GDM1 (cell line): Measurements from ENCODE around the gene TXLNB.
"Not testable (repeated sequence)": the region's sequence is repeated elsewhere in the genome, so short reads cannot be mapped to it uniquely, and the experiment has no call there.

Experiments
- DNase-seq: peaks from one replicate; lab custom pipeline; 2025; lab: John Stamatoyannopoulos, UW

Gene TXLNB

GRCh38 chr6:139235661-139236060 is 56.1 kb downstream of the TXLNB start:
- no peak for DNase-seq

DNA sequence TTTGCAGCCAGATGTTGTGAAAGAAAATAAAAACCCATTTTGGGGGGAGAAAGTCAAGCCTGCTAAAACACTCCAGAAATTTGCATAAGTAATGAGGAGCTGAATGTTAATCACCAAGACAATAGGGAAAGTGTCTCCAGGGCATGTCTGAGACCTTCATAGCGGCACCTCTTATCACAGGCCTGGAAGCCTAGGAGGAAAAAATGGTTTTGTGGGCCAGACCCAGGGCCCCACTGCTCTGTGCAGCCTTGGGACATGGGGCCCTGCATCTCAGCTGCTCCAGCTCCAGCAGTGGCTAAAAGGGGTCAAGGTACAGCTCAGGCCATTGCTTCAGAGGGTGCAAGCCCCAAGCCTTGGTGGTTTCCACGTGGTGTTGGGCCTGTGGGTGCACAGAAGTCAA is 57.6 kb downstream of the TXLNB start:
- not testable (repeated sequence) for DNase-seq

DNA sequence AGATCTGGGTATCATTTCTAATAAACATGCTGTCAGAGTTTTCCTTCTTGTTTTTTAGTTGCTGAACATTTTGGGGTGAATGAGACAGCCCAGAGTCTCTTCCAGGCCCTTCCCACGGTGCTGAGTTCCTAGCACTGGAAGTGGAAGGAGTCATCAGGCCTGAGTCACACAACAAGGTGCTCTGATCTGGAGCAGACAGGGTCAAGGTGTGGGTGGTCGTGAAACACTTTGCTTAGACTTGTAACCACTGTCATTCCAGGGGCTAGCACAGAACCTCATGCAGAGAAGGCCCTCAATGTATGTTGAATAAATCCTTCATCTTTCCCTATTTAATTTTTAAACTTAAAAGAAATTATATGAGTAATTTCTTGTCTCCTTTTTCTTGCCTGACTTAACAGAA is 60.6 kb downstream of the TXLNB start:
- no peak for DNase-seq

DNA sequence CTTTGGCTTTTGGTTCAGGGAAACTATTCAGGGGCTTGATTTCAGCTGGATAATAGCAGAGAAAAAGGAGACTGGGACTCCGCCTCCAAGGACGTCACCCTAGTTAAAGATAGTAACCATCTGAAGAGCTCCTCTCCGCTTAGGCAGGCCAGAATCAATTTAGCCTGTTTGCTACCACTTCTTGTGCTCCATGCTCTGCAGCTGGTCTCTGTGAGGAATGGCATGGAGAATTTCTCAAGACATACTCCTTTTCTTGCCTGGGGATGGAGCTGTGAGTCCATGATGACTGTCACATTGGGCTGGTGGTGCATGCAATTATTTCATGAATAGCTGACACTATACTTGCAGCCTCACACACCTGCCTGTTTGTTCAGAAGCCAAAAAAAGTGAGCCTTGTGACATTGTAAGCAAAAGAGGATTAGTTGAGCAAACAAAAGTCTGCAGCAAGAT is 61.4 kb downstream of the TXLNB start:
- DNase-seq = peak; percentile 19

DNA sequence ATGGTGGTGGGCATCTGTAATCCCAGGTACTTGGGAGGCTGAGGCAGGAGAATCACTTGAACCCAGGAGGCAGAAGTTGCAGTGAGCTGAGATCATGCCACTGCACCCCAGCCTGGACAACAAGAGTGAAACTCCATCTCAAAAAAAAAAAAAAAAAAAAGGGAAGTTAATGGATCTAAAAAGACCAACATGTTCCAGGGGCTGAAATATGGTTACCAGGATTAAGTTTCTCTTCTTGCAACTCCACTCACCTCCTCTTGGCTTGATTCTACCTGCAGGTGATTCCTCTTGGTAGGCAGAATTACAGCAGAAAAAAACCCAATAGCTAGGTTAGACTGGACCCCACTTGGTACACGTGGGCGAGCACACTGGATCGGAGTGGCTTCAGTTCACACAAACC is 63.4 kb downstream of the TXLNB start:
- peak; percentile 1 for DNase-seq

- no peak for DNase-seq
Observed at GRCh38 chr6:139219746-139220145, 72.1 kb downstream of the TXLNB start.

DNA sequence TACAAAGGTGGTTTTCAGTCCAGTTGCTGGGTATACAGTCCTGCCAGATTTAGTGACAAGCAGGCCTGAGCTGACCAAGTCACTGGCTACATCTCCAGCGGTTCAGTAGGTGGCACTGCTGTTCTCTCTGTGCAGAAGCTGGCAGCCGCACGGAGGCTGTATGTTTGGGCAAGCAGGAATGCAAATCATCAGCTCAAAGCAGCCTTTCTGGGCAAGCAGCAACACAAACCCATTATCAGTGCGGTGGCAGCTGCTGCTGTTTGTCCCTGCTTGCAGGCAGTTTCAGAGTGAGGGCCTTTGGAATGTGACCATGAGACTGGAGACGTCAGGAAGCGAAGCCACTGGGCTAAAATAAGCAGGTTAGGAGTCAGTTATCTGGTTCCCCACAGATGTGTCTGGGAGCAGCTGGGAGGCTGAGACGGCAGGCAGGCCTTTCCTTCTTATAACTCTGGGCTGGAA is 72.5 kb downstream of the TXLNB start:
- DNase-seq = peak; percentile 85

DNA sequence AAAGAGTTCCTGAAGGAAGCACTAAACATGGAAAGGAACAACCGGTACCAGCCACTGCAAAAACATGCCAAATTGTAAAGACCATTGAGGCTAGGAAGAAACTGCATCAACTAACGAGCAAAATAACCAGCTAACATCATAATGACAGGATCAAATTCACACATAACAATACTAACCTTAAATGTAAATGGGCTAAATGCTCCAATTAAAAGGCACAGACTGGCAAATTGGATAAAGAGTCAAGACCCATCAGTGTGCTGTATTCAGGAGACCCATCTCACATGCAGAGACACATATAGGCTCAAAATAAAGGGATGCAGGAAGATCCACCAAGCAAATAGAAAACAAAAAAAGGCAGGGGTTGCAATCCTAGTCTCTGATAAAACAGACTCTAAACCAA is 79.3 kb downstream of the TXLNB start:
- DNase-seq = not testable (repeated sequence)

- not testable (repeated sequence) for DNase-seq
Observed at GRCh38 chr6:139210766-139211165, 81.0 kb downstream of the TXLNB start.

- no peak for DNase-seq
Observed at GRCh38 chr6:139205843-139206242, 86.0 kb downstream of the TXLNB start.

DNA sequence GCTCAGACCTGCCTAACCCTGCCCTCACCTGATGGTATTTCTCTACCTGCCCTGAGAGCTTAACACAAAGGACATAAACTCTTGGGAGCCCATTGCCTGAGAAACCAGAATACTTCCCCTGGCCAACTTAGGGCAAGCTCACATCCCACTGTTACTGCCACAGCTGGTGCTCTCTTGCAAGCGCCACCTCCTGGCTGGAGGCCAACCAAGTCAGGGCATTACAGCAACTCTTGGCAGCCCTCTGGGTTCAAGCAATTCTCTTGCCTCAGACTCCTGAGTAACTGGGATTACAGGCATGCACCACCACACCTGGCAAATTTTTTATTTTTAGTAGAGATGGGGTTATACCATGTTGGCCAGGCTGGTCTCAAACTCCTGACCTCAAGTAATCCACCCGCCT is 86.8 kb downstream of the TXLNB start:
- DNase-seq = no peak

DNA sequence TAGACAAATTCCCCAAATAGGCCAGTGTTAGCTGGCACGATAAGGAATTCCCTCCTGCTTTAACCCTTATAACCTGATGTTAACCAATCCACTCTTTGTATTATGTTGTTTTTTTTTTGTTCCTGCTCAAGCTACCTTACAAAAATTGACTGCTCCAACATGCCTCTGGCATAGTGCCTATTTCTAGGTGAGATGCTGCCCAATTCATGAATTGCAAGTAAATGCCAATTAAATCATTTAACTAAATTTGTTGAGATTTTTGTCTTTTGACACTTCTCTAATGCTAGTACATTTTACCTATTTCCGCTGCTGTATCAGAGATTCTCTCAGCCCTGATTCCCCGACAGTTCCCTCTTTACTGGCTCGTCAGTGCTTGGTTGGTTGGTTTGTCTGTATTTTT is 90.4 kb downstream of the TXLNB start:
- DNase-seq = no peak

DNA sequence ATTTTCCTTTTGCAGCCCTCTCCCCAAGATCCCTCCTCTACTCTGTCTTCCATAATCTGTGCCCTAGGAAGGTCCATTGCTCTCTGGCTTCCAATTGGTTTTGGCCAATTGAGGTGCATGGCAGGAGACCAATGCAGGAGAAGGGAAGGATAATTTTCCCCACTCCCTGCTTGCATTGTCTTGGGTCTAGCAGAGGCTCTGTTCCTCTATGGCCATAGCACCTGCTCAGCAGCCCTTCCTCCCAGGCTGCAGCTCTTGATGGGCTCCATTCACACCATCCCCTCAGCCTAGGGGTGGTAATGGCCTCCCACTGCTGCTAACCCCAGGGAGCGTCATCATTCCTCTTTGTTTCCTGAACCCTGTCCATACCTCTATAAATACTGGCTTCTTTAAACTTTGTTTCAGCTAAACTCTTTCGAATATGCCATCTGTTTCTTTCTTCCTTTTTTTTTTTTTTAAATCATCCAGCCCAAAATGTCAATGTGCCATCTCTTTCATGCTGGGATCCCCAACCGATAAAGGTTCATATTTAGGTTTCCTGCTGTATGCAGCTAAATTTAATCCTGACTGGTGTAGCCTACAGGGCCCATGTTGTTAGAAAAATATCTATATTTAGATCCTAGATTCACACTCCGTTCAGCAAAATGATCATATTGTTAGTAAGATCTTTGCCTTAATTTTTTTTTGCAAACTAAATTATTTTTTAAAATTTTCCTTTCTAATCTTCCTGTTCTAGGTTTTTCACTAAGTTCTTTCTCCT is 93.1 kb downstream of the TXLNB start:
- DNase-seq = no peak

DNA sequence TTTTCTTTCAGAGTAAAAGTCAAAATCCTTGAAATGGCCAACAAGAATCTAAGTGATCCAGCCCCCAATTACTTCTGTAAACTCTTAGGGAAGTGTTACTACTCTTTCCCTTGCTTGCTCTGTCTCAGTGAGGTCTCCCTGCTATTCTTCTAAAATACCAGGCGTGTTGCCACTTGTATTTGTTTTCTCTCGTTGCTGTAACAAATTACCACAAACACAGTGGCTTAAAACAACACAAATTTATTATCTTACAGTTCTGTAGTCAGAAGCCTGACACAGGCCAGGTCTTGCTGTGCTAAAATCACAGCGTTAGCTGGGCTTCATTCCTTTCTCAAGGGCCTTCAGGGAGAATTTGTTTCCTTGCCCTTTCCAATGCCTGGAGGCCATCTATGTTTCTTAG is 97.1 kb downstream of the TXLNB start:
- DNase-seq = no peak
